Fibroblast of lung (primary cell): ENCODE results near the gene NDFIP2. TPM values are rescaled to one million over a fixed set of nuclear protein-coding genes. Genes with fewer than 3 reads are reported as not detected.
A peak's percentile ranks its signal among the peaks of the same experiment; 100 is the strongest.

Experiments used
- DNase-seq, 2 donors: peaks; one replicate each; pipeline versions ENCODE4 v3.0.0 to v3.0.0-alpha.2; 2010; ENCODE audit warnings: low read depth in 2 of 2
- H2AFZ ChIP-seq: 2 replicates; pipeline ENCODE4 v1.5.1; 2012; ENCODE audit warnings: low read length, control low read depth, inconsistent platforms
- H3K27ac ChIP-seq: 2 replicates; pipeline ENCODE4 v1.5.1; 2011; ENCODE audit warnings: low read length, control low read depth; ENCODE audit not compliant: insufficient read depth
- H3K27me3 ChIP-seq: 2 replicates; pipeline ENCODE4 v1.5.1; 2011; ENCODE audit warnings: mild to moderate bottlenecking, low read length; ENCODE audit not compliant: control insufficient read depth, insufficient read depth
- H3K36me3 ChIP-seq: 2 replicates; pipeline ENCODE4 v1.5.1; 2011; ENCODE audit warnings: low read length; ENCODE audit not compliant: control insufficient read depth, insufficient read depth
- H3K4me1 ChIP-seq: 2 replicates; pipeline ENCODE4 v1.5.1; 2011; ENCODE audit warnings: low read length; ENCODE audit not compliant: control insufficient read depth, insufficient read depth; ENCODE audit errors: extremely low read depth
- H3K4me2 ChIP-seq: 2 replicates; pipeline ENCODE4 v1.5.1; 2011; ENCODE audit warnings: low read length, control low read depth; ENCODE audit not compliant: insufficient read depth; ENCODE audit errors: extremely low read depth
- H3K4me3 ChIP-seq, 4 experiments: fragments of 200-600 bp in 1 of 4; sonication (generic) in 1 of 4; replicated peaks in 1 of 4; 2 replicates each; pipeline ENCODE4 v1.5.1; 2011 to 2016; ENCODE audit warnings: low read length in 4 of 4, low read depth in 3 of 4, mild to moderate bottlenecking in 3 of 4, control low read depth in 2 of 4, inconsistent platforms in 1 of 4, mixed read lengths in 1 of 4; ENCODE audit not compliant: insufficient read depth in 1 of 4; ENCODE audit errors: control extremely low read depth in 1 of 4
- H3K79me2 ChIP-seq: 2 replicates; pipeline ENCODE4 v1.5.1; 2012; ENCODE audit warnings: mild to moderate bottlenecking, low read length, inconsistent platforms; ENCODE audit not compliant: control insufficient read depth, insufficient read depth
- H3K9ac ChIP-seq: 2 replicates; pipeline ENCODE4 v1.5.1; 2011; ENCODE audit warnings: mild to moderate bottlenecking, low read length, control low read depth; ENCODE audit not compliant: insufficient read depth
- H3K9me3 ChIP-seq: 2 replicates; pipeline ENCODE4 v1.5.1; 2012; ENCODE audit warnings: low read depth, low read length; ENCODE audit not compliant: control insufficient read depth, insufficient read depth
- H4K20me1 ChIP-seq: 2 replicates; pipeline ENCODE4 v1.5.1; 2011; ENCODE audit warnings: low read length; ENCODE audit not compliant: control insufficient read depth, insufficient read depth; ENCODE audit errors: extremely low read depth
- EZH2 ChIP-seq: IDR thresholded peaks from 2 replicates; pipeline ENCODE4 v1.5.1; 2012; ENCODE audit warnings: low read length, control low read depth, mild to moderate bottlenecking; ENCODE audit errors: missing control alignments
- polyA plus RNA-seq, 2 donors: library from polyadenylated mRNA; depleted of rRNA in 1 of 2; stranded (reverse) in 1 of 2; unstranded in 1 of 2; fragments of >200 nt; gene quantifications; 2 replicates each; pipeline ENCODE4 v1.2.1, GENCODE V29; 2011 to 2012; ENCODE audit warnings: missing spikeins in 1 of 2
- total RNA-seq: library from RNA; depleted of rRNA; stranded (reverse); fragments of >200 nt; gene quantifications from 2 replicates; pipeline ENCODE4 v1.2.1, GENCODE V29; 2014
- TF ChIP-seq, protein P1 (sequence below), 2 donors: IDR thresholded peaks in 1 of 2; conservative IDR thresholded peaks in 1 of 2; 1 replicate in 1 of 2; 2 replicates in 1 of 2; pipeline ENCODE4 v1.5.1; 2011 to 2012; ENCODE audit warnings: low read length in 2 of 2, control low read depth in 1 of 2, inconsistent platforms in 1 of 2, low read depth in 1 of 2, mild to moderate bottlenecking in 1 of 2

Gene NDFIP2
- total and polyA plus RNA-seq, 2 donors (not counting 1 experiment from before 2014, with no cell fraction given): 39.1 to 46.4 TPM

DNA sequence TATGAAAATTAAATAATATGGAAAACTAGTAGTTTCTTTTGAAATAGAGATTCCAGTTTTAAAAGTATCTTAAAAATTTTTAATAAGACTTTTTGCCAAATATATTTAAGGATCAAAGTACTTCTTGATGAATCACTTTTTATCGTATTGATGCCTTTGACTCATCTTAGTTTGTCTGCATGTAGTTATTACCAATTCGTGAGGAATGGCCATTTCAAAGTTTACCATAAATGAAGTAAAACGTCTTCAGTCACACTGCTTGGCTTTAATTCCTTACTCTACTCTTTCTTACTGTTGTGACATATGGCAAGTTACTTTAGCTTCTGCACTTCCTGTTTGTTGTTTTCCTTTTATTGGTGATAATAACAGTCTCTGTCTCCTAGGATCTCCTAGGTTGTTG lies 38.3 kb downstream of the NDFIP2 start:
- TF ChIP-seq, protein P1, sequence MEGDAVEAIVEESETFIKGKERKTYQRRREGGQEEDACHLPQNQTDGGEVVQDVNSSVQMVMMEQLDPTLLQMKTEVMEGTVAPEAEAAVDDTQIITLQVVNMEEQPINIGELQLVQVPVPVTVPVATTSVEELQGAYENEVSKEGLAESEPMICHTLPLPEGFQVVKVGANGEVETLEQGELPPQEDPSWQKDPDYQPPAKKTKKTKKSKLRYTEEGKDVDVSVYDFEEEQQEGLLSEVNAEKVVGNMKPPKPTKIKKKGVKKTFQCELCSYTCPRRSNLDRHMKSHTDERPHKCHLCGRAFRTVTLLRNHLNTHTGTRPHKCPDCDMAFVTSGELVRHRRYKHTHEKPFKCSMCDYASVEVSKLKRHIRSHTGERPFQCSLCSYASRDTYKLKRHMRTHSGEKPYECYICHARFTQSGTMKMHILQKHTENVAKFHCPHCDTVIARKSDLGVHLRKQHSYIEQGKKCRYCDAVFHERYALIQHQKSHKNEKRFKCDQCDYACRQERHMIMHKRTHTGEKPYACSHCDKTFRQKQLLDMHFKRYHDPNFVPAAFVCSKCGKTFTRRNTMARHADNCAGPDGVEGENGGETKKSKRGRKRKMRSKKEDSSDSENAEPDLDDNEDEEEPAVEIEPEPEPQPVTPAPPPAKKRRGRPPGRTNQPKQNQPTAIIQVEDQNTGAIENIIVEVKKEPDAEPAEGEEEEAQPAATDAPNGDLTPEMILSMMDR (conservative IDR thresholded peaks at IDR 0.05 in 1 of 2, IDR thresholded peaks at IDR 0.05 in 1 of 2; ENCODE audit: low read depth in 1 of 2, low read length in 2 of 2): no peak
- TF ChIP-seq EZH2: no peak
- peak in 1 of 2 donors; percentile 68 for DNase-seq
- no peak overlapping the region for H2AFZ ChIP-seq
- no peak overlapping the region for H3K4me3 ChIP-seq
- H3K27me3 ChIP-seq: no peaks in the 10 kb centered on the region
- H3K79me2 ChIP-seq: no peaks in the 10 kb centered on the region
- no peaks in the 10 kb centered on the region for H3K4me1 ChIP-seq
- H3K9me3 ChIP-seq: no peaks in the 10 kb centered on the region
- H4K20me1 ChIP-seq: no peaks in the 10 kb centered on the region
- H3K9ac ChIP-seq: no peak overlapping the region
- H3K36me3 ChIP-seq: no peaks in the 10 kb centered on the region
- H3K4me2 ChIP-seq: no peak overlapping the region
- H3K27ac ChIP-seq: no peak overlapping the region

GRCh38 chr13:79522583-79522982 lies 41.6 kb downstream of the NDFIP2 start:
- Histone ChIP-seq H3K9me3 (no peaks in the 10 kb centered on the region), H3K27ac (no peak overlapping the region), H3K36me3 (no peaks in the 10 kb centered on the region), H3K4me2 (no peak overlapping the region), H3K27me3 (no peaks in the 10 kb centered on the region), H3K9ac (no peak overlapping the region), H4K20me1 (no peaks in the 10 kb centered on the region), H3K79me2 (no peaks in the 10 kb centered on the region), H2AFZ (no peak overlapping the region), H3K4me3 (no peak overlapping the region), H3K4me1 (no peaks in the 10 kb centered on the region)
- DNase-seq: peak; percentile 30 to 95
- TF ChIP-seq, protein P1 (conservative IDR thresholded peaks at IDR 0.05 in 1 of 2, IDR thresholded peaks at IDR 0.05 in 1 of 2; ENCODE audit: low read depth in 1 of 2, low read length in 2 of 2): no peak
- no peak for TF ChIP-seq EZH2

DNA sequence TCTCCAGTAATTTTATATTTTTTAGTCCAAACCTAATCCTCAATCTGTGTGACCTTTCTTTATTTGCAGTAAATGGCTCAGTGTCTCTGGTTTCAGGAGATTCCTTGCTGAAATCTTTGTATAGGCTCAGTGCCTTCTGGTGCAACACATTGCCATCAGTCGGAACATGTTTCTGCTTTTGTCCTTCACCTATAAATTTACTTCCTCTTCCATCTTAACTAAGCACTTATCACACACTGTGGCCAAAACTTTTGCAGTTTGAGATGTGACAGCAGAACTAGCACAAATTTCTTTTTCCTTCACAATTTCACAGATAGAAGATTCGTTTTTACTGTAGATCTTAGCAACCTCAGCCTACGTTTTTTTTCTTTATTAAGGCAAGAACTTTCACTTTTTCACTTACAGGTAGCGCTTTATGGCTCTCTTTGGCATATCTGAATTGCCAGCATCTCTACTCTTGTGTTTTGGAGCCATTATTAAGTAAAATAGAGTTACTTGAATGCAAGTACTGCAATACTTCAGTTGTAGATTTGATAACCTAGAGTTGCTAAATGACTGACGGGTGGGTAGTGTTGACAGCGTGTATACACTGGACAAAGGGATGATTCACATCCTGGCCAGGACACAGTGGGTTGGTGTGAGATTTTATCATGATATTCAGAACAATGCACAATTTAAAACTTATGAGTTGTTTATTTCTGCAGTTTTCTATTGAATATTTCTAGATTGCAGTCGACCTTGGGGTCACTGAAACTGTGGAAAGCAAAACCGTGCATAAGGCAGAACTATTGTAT lies 44.3 kb downstream of the NDFIP2 start:
- H3K27ac ChIP-seq: no peak overlapping the region
- no peaks in the 10 kb centered on the region for H3K27me3 ChIP-seq
- DNase-seq: peak in 1 of 2 donors; percentile 30
- H3K4me2 ChIP-seq: no peak overlapping the region
- H4K20me1 ChIP-seq: no peaks in the 10 kb centered on the region
- H3K36me3 ChIP-seq: no peaks in the 10 kb centered on the region
- no peak for TF ChIP-seq EZH2
- TF ChIP-seq, protein P1 (conservative IDR thresholded peaks at IDR 0.05 in 1 of 2, IDR thresholded peaks at IDR 0.05 in 1 of 2; ENCODE audit: low read depth in 1 of 2, low read length in 2 of 2): no peak
- no peak overlapping the region for H2AFZ ChIP-seq
- no peak overlapping the region for H3K9ac ChIP-seq
- no peaks in the 10 kb centered on the region for H3K79me2 ChIP-seq
- H3K4me3 ChIP-seq: no peak overlapping the region
- H3K4me1 ChIP-seq: no peaks in the 10 kb centered on the region
- H3K9me3 ChIP-seq: no peaks in the 10 kb centered on the region
